Fibroblast of mammary gland (primary cell): ENCODE data around the gene PRKAR1B.
A peak's percentile ranks its signal among the peaks of the same experiment; 100 is the strongest.
"Not testable (repeated sequence)": the region's sequence is repeated elsewhere in the genome, so short reads cannot be mapped to it uniquely, and the experiment has no call there.

Source experiments
- DNase-seq: peaks from one replicate; pipeline ENCODE4 v3.0.0-alpha.2; 2010; ENCODE audit warnings: low read depth
- H3K4me3 ChIP-seq: 2 replicates; pipeline ENCODE4 v1.5.1; 2011; ENCODE audit warnings: low read depth, mild to moderate bottlenecking, low read length, moderate library complexity; ENCODE audit not compliant: control insufficient read depth
- CTCF ChIP-seq: conservative IDR thresholded peaks from 2 replicates; pipeline ENCODE4 v1.5.1; 2011; ENCODE audit warnings: low read depth, low read length, inconsistent platforms; ENCODE audit not compliant: control insufficient read depth, insufficient read depth

Gene PRKAR1B

GRCh38 chr7:659306-659847 is 67.7 kb downstream of the PRKAR1B start:
- no peak for TF ChIP-seq CTCF
- H3K4me3 ChIP-seq, result no peak overlapping the region
- DNase-seq, result no peak

GRCh38 chr7:657565-658119 is 69.4 kb downstream of the PRKAR1B start:
- DNase-seq, result peak; percentile 11
- H3K4me3 ChIP-seq, result no peak overlapping the region
- no peak for TF ChIP-seq CTCF

GRCh38 chr7:657010-657409 is 70.1 kb downstream of the PRKAR1B start:
- H3K4me3 ChIP-seq, DNase-seq: not testable (repeated sequence)

GRCh38 chr7:655758-656157 is 71.3 kb downstream of the PRKAR1B start:
- no peak for DNase-seq
- no peak for TF ChIP-seq CTCF

GRCh38 chr7:653829-654764 is 73.0 kb downstream of the PRKAR1B start:
- DNase-seq, result no peak
- no peak for TF ChIP-seq CTCF
- no peak overlapping the region for H3K4me3 ChIP-seq

More at GRCh38 chr7:655758-656157, 71.3 kb downstream of the PRKAR1B start:
- H3K4me3 ChIP-seq, result no peak overlapping the region

- H3K4me3 ChIP-seq, result no peak overlapping the region
- no peak for TF ChIP-seq CTCF
- DNase-seq, result no peak
Observed at GRCh38 chr7:652881-653280, 74.2 kb downstream of the PRKAR1B start.

- DNase-seq, H3K4me3 ChIP-seq: not testable (repeated sequence)
Observed at GRCh38 chr7:652167-652566, 74.9 kb downstream of the PRKAR1B start.
